ENCODE measurements around the gene AFAP1L2.

AFAP1L2 gene

DNA sequence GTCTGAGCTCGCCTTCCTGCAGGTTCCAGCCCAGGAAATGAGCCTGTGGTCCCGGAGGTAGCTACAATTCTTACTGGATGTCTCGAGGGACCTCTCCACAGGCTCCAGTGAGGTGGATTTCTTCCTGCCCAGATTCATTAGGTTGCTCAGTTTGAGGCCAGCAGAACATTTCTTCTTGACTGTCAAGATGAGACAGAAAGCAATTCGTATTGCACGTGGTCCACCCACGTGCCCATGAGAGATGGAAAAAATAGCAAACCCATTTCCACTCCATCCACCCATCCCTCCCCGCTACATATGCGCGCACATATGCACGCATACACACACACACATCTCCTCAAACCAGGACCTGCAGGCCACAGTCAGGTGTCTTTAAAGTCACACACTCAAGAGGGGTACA is 96.6 kb downstream of the AFAP1L2 start:
- DNase-seq, result no peak

DNA sequence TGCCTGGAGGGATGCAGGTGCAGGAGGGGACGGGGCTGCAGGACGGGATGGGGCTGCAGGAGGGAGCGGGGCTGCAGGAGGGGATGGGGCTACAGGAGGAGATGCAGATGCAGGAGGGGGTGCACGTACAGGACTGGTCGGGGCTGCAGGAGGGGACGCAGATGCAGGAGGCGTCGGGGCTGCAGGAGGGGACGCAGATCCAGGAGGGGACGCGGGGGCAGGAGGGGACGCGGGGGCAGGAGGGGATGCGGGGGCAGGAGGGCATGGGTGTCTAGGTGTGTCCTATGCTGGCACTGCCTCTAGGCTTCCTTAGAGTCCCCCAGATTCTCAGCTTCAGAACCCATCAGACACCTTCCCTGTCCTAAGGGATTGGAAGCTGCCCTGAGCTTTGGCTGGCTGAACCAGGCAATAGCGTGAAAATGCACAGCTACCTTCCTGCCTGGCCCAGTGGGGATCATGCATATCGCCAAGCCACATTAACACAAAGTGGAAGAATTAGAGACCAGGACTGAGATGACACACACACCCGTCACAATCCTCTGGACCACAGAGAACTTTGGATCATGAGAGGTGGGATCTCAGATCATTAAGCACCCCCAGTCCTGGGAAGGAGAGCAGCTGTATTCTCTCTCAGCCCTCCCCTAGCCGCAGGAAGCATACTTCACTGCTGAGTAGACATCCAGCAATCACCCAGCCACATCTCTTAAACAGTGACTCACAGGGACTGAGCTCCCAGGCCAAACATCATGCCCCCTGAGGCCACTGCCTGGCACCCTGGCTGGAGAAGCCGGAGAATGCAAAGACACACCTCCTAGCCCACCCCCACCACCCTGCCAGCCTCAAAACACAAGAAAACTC is 98.0 kb downstream of the AFAP1L2 start:
- peak; percentile 98 for DNase-seq

- no peak for DNase-seq
Measured at GRCh38 chr10:114305521-114305925, 98.8 kb downstream of the AFAP1L2 start.

GRCh38 chr10:114304571-114305421 is 99.5 kb downstream of the AFAP1L2 start:
- no peak for DNase-seq

DNA sequence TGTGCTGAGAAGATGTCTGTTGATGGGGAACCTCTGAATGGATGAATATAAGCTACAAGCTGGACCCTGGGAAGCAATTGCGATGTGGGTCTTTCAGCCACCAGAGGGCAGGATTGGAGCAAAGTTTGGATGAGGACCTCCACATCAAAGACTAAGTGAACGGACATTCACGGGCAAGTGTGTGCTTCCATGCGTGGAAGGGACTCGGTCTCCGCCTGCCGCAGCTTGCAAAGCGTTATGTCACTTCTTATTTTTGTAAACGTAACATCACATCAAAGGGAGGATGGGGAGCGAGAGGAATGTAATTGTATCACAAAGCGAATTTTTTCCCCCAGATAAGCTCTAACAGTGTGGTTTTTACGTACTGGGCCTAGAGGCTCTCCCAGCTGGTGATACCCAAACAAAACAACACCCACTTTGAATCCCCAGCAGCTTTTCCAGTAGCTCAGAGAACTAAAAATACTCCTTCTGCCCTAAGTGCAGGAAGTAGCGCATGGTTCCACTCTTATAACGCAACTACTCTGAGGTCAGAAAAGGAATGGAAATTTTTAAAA is 100.2 kb downstream of the AFAP1L2 start:
- DNase-seq, result peak; percentile 85

DNA sequence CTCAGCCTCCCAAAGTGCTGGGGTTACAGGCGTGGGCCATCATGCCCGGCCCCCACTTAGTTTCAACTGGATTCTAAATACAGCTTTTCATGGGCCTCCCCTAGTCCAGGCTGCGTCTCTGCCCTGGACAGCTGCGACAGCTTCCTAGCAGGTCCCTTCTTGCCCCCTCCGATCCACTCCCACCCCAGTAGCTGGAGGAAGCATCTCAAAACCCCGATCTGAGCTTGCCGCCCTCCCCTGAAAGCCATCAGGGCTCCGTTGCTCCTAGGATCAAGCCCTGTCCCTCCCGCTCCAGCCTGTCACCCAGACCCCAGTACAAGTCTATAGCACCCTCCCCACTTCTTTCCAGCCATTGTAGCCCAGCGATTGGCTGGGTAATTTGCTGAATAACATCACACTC is 100.7 kb downstream of the AFAP1L2 start:
- no peak for DNase-seq

- DNase-seq, result no peak
Measured at GRCh38 chr10:114301951-114302710, 102.2 kb downstream of the AFAP1L2 start.

GRCh38 chr10:114301177-114301576 is 103.1 kb downstream of the AFAP1L2 start:
- DNase-seq, result no peak

DNA sequence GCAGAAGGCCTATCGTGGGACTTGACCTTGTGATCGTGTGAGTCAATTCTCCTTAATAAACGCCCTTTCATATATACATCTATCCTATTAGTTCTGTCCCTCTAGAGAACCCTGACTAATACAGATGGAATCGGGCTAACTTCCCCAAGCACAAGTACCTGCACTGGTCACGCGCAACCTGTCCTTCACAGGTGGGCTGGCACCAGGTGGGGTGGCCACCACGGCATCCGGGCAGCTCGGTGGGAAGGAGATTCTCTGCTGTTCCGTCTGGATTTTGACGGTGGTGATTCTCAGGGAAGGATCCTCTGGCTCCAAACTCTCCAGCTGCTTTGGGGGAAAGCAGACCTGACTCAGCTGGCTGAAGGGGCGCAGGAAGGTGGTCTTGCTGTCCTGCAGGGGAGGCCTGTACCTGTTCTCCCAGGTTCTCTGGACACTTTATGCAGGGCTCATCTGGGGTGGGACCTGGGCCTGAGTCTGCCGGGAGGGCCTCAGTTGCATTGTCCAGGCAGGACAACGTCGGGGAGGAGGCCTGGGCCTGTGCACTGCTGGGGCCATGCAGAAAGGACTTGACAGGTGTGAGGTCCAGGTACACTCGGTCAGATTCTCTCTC is 104.2 kb downstream of the AFAP1L2 start:
- DNase-seq, result no peak

DNA sequence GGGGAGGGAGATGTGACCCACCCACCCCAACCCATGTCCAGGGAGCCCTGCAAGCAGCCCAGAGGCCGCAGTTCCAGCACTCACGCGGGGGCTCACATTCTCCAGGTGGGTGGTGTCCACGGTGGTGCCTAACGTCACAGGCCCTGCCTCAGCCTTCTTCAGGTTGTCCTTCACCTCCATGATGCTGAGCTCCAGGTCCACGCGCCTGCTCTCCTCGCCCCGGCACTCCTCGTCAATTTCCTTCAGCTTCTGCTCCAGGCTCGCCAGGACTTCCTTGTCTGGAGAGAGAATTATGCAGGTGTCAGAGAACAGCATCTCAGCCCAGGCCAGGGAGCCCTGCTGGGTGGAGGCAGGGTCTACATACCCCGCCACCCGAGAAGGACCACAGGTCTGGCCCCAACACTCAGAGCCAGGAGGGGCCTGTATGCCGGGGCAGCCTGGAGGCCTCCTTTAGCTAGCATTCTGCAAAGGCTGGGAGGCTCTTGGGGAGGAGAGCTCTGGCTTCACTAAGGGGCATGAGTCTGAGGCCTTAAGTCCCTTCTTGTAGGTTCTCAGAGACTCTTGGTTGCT is 107.1 kb downstream of the AFAP1L2 start:
- DNase-seq, result no peak

- DNase-seq, result no peak
Measured at GRCh38 chr10:114295393-114295792, 108.9 kb downstream of the AFAP1L2 start.

GRCh38 chr10:114294549-114294948 is 109.8 kb downstream of the AFAP1L2 start:
- DNase-seq, result no peak

GRCh38 chr10:114293075-114293474 is 111.2 kb downstream of the AFAP1L2 start:
- DNase-seq, result no peak

DNA sequence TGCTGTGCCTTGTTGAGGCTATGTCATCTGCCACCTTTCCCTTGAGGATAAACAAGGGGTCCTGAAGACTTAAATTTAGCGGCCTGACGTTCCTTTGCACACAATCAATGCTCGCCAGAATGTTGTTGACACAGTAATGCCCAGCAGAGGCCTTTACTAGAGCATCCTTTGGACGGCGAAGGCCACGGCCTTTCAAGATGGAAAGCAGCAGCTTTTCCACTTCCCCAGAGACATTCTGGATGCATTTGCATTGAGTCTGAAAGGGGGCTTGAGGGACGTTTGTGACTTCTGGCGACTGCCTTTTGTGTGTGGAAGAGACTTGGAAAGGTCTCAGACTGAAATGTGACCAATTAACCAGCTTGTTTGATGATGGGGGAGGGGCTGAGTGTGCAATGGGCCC is 112.8 kb downstream of the AFAP1L2 start:
- no peak for DNase-seq

DNA sequence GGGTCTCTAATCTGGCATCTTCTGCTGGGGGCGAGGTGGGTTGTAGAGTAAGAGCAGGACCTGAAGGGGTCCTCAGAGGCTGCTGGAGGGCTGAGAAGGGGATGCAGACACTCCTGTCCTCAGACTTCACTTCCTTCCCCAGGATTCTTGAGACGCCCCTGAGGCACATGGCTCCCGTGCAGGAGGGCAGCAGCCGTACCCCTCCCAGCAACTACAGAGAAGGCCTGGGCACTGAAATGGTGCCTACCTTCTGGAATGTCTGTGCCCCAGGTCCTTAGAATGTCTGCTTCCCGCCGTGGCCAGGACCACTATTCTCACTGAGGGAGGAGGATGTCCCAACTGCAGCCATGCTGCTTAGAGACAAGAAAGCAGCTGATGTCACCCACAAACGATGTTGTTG is 113.2 kb downstream of the AFAP1L2 start:
- DNase-seq, result no peak

DNA sequence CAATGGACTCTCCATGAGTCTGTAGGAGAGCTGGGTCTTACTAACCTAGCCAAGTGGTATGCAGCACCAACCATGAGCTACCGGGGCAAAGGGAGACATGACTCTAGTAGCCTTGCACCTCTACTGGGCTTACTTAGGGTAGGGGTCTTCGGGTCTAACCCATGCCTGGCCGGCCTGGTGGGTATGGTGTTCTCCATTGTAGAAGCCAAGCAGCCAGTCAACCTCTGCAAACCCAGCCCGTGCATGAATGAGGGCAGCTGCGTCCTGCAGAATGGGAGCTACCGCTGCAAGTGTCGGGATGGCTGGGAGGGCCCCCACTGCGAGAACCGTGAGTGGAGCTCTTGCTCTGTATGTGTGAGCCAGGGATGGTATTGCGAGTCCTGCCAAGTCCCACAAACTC is 114.3 kb downstream of the AFAP1L2 start:
- no peak for DNase-seq

DNA sequence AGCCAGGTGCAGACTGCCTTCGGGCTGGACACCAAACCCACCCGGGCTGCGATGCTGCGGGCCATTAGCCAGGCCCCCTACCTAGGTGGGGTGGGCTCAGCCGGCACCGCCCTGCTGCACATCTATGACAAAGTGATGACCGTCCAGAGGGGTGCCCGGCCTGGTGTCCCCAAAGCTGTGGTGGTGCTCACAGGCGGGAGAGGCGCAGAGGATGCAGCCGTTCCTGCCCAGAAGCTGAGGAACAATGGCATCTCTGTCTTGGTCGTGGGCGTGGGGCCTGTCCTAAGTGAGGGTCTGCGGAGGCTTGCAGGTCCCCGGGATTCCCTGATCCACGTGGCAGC is 115.2 kb downstream of the AFAP1L2 start:
- DNase-seq, result no peak

GRCh38 chr10:114288424-114289095 is 115.7 kb downstream of the AFAP1L2 start:
- DNase-seq, result no peak

GRCh38 chr10:114286921-114287320 is 117.4 kb downstream of the AFAP1L2 start:
- no peak for DNase-seq

- DNase-seq, result no peak
Measured at GRCh38 chr10:114285961-114286441, 118.3 kb downstream of the AFAP1L2 start.

DNA sequence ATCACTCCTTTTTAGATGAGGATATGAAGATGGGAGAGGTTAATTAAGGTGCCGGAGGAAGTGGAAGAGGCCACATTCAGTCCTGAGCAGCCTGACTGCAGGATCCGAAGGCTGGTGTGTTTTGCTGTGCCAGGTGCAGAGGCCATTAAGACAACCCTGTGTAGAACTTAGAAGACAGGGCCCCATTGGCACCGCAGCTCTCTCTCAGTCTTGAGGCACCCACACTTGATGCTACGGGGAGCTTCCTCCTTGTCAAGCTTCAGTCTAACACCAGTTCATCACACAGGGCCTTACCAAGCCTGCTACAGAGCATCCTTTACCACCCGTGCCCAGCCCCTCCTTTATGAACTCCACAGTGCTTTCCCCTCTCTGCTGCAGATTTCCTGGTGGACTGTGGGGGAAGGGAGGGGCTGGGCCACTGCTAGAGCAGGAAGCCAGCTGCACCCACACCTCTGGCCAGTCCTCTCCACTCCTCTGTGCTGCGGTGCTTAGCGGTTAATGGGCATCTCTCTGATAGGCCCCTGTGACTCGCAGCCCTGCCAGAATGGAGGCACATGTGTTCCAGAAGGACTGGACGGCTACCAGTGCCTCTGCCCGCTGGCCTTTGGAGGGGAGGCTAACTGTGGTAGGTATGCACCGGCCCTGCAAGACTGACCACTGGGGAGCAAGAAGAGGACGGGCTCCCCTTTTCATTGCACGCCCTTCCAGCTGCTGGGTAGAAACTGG is 119.8 kb downstream of the AFAP1L2 start:
- no peak for DNase-seq
